NCI-H1694 treated with DMSO at 0.1 percent for 48 hours (cell line): ENCODE results near the gene APBA2.

Source experiments
- DNase-seq: peaks from one replicate; lab custom pipeline; 2025; lab: John Stamatoyannopoulos, UW

The APBA2 gene

DNA sequence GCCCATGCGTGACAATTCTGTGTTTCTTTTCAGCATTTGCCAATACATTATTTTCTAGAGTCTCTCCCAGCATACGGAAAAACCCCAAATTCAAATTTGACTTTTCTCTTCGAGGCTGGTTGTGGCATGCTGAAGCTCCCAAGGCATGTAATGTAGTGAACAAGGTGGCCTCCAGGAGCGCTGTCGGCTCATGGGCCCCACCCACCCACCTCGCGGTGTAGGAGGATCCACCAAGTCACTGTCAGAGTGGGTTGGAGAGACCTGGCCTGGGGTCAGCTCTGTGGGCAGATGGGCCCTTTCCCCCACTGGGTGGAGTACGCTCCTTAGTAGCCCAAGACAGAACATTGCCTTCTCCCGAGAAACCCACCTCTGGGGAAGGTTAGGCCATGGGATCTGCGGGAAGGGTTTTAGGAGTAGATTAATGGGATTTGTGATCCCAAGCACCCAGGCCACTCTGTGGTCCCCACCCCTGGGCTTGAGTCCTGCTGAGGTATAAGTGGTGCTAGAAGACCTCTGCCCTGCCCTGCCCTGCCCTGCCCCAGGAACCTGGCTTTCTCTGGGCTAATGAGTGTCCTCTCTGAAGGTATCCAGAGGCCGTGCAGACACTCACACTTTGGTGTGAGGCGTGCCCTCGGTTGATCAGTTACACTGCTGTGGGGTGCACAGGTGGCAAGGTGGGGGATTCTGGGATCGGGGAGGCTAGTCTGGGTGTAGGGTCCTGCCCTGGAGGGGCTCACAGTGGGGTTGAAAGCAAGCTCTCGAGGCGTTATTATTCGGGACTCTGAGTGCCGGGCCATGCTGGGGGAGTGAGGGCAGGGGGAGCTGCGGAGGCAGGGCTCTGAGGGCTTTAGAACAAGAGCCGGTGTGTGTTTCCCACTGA lies 97.9 kb downstream of the APBA2 start:
- no peak for DNase-seq

DNA sequence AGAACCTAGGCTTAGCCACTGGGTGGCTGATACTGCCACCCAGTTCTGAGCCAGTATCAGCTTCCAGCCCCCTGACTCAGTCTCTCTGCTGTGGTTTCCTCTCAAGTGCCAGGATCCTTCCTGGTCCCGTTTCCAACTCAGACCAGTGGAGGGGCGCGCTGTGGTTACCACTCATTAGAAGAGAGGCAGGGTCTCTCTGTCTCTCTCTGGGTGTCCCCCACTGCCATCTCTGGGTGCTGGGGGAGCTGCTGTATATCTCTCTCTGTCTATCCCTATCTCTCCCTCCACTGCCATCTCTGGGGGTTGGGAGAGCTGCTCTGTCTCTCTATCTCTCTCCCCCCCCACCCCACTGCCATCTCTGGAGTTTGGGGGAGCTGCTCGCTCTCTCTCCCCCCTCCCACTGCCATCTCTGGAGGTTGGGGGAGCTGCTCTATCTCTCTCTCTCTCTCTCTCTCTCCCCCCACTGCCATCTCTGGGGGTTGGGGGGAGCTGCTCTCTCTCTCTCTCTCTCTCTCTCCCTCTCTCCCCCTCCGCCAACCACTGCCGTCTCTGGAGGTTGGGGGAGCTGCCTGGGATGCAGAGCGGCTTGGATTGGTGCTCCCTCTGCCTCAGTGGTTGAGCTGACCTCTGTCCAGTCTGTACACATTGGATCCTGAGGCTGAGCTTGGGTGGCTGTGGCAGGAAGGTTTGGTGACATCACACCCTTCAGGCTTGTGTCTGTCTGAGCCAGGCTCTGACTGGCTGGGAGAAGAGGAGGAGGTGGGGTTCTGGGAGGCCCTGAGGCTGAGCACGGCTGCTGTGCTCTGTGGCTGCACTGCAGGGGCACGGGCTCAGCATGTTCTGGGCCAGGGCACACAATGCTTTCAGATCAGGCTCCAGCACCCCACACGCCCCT lies 98.9 kb downstream of the APBA2 start:
- no peak for DNase-seq

DNA sequence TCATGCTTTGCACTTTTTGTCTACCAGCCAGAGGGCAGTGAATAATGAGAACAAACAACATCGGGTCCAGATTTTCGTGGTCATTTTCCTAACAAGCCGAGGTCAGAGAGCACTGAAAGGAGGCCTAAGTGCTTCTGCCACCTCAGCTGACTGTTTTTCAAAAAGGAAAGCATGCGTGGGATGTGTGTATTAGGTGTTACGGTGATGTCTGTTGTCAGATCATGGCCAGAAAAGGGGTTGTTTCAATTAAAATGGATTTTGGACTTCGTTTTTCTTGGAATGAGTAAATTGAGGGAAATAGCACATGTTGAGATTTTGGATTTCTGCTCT lies 99.5 kb downstream of the APBA2 start:
- DNase-seq = no peak

DNA sequence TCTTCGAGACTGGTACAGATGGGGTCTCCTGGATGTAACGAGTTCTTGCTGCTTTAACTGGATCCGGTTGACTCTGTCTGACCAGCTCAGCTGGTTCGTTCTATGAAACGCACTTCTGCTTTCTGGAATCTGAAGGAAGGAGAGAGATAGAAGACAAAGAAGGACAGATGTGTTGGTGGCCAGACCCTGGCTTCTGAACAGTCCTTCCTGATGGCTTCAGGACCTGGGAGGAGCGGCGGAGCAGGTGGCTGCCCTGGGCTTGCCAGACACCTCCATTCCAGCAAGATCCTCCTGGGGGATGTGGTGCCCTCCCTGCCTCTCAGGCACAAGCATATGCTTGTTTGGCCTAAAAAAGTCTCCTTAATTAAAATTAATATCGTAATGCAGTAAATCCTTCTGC lies 99.9 kb downstream of the APBA2 start:
- DNase-seq = no peak

DNA sequence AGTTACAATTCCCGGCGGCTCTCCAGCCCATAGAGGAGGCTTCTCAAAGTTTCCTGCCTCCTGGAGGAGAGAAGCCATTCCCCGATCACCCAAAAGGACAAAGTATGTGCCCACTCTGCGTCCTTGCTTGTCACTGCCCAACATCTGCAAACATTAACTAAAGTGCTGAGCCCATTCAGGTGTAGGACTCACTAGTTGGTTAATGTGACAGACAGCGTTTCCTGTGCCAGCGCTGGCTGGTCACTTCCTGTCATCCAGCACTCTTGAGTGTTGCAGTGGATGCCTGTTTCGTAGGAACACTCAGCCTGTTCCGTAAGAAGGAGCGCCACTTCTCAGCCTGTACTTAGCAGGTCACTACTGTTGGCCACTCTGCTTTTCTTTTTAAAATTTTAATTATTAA lies 100.3 kb downstream of the APBA2 start:
- DNase-seq = no peak

DNA sequence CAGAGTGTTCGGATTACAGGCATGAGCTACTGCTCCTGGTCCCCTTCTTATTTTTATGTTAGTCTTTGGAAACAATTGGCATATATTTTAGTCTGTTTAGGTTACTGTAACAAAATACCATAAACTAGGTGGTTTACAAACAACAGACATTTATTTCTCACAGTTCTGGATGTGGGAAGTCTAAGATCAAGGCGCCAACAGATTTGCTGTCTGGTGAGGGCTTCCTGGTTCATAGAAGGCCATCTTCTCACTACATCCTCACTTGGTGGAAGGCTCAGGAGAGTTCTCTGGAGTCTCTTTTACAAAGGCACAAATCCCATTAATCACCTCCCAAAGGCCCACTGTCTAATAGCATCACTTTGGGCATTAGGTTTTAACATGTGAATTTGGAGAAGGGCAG lies 101.0 kb downstream of the APBA2 start:
- DNase-seq = no peak

DNA sequence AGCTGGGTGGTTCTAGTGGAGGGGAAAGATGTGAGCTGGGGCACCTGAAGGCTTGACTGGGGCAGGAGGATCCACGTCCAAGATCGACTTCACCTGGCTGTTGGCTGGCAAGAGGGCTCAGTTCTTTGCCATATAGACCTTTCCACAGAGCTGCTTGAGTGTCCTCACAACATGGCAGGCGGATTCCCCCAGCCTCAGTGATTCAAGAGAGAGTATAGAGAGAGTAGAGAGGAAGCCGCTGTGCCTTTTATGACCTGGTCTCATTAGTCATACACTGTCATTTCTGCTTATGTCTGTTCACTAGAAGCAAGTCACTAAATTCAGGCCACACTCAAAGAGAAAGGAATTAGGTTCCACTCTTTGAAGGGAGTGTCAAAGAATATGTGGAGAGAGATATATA lies 101.6 kb downstream of the APBA2 start:
- no peak for DNase-seq

DNA sequence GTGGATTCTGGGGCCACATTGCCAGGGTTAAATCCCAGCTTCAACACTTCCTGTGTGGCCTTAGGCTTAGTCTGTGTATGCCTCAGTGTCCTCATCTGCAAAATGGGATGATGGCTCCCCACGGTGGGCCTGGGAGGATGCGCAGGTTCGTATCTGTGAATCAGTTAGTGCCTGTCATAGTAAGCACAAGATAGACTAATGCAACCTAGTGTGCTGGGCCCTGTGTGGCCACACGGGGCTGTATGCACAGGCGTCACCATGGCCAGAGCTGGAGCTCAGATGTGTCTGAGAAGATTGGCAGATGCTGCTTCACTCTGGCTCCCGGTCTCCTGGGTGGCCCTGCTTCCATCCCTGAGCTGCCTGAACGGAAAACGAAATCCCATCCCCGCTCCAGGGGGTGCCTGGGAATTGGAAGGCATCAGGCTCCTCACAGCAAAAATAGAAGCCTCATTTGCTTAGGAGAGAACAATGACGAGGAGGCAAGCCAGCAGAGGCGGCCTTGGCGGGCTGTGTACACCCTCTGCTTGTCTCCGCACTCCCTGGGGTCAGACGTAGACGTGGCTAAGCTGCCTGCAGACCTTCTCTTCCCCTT lies 103.6 kb downstream of the APBA2 start:
- no peak for DNase-seq

DNA sequence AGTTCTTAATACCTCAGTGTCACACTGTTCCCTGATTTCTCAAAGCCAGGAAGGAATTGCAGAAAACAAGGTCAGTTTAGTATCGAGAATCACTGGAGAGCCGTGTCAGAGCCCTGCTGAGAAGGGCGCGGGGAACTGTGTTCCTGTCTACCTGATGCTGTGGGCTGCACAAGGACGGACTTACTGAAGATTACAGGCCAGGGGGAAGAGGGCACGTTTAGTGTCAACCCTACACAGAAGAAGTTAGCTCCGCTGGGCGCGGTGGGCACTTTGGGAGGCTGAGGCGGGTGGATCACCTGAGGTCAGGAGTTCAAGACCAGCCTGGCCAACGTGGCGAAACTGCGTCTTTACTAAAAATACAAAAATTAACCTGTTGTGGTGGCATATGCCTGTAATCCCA lies 104.1 kb downstream of the APBA2 start:
- no peak for DNase-seq

DNA sequence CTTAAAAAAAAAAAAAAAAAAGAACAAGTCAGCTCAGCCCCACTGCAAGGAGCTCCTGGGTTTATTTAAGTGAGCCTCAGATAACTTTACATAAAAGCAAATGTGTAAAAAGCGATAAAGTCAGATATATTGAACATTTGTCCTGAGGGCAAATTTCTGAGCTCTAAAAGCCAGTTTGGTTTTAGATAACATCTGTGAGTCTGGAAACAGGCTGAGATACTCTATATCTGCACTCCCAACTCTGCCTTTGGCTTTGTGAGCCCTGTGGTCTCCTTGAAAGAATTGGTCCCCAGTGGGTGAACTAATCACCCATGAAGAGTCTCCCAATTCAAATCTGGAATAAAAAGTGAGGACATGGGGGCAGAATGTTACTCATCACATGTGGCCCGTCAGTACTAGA lies 104.6 kb downstream of the APBA2 start:
- DNase-seq = no peak

DNA sequence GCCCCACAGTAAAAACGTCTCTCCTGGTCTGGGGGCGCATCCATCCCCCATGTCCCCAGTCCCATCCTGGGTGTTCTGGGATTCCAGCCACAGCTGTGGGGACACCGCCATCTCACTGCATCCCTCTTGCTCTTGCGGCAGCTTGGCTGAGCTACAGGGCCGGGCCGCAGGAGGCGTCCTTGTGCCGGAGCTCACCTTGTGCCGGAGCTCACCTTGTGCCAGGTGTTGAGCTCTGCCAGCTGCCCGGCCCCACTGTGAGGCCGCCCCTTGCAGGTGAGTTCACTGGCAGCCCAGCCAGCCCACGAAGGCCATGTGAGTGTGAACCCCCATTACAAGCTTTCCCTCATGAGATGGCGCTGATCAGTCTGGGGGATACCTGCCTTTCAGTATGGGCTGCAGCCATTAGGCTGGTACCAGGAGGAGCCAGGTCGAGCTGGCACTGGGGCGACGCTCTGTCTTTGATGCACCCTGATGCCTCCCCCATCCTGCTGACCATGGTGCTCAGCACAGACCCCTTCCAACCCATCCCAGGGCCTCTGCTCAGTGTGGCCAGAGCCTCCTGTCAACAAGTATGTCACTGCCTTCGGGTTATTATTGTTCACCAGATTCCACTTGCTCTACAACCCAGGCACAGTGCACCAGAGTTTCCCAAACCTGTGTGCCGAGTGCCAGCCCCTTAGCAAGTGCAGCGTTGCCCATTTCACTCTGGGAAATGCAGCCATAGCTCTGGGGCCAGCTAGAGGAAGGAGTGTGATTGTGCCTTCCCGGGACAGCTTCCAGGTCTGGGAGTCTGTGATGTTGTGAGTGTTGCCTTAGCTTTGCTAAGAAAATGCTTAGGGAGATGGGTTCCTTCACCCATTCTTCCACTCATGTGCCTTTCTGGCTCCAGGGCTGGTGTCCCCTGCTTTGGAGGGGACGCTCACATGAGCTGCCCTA lies 105.7 kb downstream of the APBA2 start:
- no peak for DNase-seq

DNA sequence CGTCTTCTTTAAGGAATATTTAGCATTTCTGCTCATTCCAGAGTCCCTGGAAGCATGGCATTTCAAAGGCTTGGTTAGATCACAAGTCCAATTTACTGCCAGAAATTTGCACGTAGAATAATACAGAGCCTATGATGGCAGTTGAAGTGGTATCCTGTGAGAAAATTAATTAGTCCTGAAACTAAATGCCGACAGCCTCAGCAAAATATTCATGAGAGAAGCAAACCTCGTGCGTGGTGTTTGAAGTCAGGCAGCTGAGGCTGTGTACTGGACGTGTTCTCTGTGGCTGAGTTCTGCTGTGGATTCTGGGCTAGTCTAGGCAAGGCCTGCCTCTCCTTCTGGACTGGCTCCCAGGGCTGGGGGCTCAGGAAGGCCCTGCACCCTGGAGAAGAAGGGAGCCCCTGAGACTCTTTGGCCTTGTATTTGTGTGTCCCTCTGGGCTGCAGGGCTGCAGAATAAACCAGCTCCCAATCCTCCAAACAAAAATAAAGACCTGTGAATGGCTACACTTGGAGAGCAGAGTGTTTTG lies 106.6 kb downstream of the APBA2 start:
- no peak for DNase-seq

DNA sequence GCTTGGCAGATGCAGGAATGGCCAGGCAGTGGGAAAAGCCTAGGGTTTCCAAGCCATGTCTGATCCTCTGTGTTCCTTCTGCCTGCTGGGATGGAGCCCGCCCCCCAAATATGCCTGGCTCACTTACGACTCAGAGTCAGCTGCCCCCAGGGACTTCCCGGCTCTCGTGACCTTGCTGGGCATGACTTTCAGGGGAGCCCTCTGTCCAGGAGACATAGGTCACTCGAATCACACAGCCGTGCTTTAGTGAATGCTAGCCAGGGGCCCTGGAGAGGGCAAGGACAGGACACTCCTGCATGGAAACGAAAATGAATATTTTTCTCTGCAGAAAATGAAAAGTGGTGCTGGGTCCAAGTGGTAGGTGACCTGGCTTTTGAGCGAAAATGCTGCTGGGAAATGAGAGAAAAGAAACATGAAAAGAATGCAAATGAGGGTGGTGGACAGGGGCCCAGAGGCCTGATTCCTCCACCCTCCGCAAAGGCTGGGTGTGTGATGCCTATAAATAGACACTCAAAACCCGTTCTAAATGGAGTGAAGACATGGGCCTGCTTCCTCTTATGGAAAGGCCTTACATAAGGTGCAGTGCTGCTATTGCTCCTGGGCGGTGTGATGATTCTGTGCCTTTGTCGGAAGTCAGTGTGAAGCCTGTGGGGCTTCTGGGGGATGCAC lies 107.4 kb downstream of the APBA2 start:
- DNase-seq = no peak

DNA sequence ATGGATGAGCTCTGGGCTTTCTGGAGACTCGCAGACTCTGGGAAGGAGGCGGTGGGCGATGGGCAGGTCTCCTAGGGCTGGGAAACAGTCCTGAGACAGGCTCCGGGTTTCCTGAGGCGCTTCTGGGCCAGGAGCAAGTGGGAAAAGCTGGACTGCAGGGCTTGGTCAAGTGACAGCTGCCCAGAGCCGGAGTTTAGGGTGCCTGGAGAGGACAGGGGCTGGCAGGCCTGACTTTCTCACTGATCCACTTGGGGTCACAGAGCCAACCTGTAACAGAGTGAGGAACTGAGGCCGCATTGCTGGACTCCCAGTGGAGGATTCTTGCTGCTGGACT lies 107.9 kb downstream of the APBA2 start:
- no peak for DNase-seq

DNA sequence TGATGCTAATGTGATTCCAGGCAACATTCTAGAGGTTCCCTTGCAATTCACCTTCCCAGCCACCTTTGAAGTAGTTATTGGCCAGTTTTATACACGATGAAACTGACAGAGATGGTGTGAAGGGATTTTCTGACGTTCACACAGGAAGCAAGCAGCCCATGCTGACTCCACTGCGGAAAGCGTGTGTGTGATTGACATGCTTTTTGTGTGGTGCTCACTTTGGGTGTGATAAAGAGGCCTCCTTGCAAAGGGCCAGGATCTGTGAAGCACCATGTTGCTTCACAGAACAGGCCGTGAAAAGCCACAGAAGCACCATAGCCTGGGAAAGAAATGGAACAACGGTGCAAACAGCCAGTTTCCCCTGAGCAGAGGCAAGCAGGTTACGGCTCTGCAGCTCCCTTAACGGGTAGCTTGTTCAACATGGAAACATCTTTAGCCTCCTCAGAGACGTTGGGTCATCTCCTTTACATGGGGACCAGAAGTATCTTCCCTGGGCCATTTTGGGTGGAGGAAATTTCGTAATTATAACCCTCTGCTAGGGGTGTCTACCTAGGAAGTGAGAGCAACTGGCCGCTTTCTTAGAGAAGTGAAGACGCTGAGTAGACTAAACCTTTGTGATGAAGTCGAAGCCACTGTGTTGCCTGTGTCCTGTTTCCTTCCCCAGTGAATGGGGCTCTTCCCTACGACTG lies 108.5 kb downstream of the APBA2 start:
- DNase-seq = no peak

DNA sequence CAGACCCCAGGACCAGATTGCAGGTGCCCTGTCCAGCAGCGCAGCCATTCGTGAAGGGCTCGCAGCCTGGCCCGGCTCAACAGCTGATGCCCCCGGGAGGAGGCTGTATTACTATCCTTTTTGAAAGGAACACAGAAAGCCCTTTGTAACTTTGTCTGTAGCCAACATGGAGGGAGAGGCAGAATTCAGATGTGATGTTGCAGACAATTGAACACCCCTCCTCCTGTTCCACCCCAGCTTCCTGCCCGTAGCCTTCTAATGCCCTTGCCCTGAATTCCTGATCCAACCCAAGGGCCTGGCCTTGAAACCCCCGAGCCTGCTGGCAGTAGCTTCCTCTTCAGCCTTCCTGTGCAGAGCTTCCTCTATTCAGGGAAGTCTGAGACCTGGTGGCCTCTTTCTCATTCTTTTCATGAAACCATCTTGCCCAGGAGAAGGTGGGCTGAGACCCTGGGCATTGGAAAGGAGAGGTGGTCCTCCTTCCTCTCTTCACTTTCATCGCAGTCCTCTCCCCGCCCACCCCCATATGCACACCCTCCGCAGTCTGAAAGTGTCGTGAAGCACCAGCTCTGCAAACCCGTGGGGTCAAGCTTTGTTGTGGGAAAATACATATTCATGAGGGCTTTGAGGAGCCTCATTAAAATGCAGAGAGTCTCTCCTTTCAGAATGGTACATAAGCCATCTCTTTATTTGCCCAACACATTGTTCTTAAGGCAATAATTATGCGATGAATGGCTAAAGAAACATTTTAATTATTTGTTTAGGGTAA lies 109.2 kb downstream of the APBA2 start:
- no peak for DNase-seq

DNA sequence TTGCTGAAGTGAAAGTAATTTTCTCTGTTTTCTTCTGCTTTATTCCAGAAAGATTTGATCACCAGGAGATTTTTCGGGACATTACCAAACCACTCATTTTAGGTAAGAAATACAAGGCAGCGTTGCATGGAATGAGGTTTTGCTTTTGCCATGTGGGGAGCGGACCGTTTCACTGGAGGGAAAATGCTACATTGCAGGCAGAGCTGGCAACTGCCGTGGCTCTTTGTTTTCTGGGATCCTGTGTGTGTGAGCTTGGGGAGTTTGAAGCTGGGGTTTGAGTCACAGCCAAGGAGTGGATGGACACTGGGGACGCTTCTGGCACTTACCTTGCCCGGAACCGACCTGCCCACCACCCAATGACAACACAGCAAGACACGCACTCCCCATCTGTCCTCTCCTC lies 109.9 kb downstream of the APBA2 start:
- DNase-seq = no peak

DNA sequence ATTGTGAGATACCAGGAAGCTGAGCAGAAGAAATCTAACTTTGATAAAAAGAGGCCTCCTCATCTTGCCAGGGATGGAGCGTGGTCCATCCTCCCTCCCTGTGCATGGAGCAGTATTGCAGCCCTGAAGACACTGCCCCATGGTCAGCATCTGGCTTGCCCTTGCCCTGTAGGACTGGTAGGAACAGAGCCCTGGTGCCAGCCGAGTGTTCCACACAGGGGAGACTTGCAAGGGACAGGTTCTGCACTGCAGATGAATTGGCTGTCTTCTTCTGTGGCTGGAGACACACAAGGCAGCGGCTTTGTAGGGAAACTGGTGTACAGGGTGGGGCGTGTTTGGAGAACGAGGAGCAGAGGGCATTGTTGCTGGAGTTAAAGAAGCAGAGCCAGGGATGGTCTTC lies 110.5 kb downstream of the APBA2 start:
- DNase-seq = no peak

DNA sequence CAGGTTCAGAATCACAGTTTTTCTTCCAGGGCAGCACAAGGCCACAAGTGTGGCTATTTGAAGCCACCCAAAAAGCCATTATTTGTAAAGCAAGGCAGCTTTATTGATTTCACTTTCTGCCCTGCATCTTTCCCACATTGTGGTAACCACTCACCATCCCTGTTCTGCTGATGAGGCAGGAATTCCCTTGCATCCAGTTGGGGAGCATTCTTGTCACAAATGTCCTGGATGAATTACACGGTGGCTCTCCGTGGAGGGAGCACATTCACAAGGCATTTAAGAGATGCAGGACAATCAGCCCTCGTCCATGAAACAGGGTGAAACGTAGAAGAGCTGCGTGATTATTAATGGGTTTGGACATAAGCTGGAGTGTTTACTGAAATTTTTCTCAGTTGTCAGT lies 111.2 kb downstream of the APBA2 start:
- no peak for DNase-seq

DNA sequence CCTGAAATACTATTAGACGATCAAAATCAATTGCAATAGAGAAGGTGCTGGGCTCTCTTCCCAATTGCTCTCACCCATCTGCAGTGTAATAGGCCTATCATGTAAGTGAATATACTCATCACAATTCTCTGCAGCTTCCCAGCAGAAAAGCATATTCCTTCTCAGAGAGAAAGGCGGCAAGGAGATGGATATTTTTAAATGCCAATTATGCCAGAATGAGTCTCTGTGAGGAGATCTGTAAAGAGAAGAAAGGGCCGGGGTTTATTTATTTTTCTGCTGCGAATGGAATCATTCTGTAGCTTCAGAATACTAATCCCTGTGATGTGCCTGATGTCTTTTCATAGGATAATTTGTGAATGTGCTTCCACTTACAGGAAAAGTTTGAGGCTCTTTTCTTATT lies 112.0 kb downstream of the APBA2 start:
- DNase-seq = no peak
